ENCODE results near the gene ZNF488. TPM values are rescaled to one million over a fixed set of nuclear protein-coding genes. Genes with fewer than 3 reads are reported as not detected.

The ZNF488 gene
- total RNA-seq, 1 donor: not detected

DNA sequence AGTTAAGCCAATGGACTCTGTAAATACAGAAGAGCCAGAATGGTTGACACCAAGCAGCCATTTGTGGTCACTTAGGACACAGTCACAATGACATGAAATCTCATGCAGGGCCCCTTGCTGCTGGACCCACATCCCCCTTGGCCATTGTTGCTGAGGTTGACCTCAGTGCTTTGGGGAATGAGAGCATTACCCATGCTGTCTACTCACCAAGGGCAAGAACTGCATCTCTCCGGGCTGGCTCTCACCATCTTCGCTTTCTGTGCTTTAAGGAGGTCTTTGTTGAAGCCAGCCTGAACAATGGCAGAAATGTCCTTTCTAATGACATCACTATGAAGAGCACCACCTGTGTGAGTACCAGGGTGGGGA lies 30.1 kb upstream of the ZNF488 start:
- Histone ChIP-seq H3K27me3 (ENCODE audit: insufficient read depth, low read length) (no peaks in the 10 kb centered on the region), H3K4me1 (ENCODE audit: insufficient read depth, low read length) (no peaks in the 10 kb centered on the region), H3K4me3 (ENCODE audit: low read length) (no peak overlapping the region), H3K9me3 (ENCODE audit: low read depth, low read length) (no peaks in the 10 kb centered on the region)

DNA sequence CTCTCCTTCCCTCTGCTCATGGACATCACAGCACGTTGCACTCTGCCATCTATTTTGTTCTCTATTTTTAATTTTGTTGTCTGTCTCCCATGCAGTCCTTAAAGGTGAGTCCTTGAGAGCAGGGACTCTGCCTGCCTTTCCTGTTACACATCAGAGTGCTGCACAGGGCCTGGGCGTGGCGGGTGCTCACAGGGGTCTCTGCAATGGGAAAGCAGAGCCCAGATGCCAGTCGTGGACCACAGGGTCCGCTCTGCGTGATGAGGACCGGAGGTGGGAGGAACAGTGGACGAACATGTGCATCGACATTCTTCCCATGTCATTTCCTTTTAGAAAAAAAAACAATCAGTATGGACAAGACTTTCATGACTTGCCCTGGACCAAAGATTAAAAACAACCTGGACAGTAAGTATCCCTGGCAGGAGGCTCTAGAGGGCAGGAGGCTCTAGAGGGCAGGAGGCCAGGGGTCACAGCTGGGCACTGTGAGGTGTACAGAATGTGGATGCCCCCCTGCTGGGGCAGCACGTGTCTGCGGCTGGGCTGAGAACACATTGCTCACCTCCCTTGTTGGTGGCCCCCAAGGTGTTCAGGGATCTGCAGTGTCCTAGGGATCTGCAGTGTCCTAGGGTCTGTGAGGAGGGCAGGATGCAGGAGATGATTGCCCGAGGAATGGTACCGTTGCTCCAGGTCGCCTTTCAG lies 29.6 kb upstream of the ZNF488 start:
- Histone ChIP-seq H3K4me3 (ENCODE audit: low read length) (no peak overlapping the region), H3K9me3 (ENCODE audit: low read depth, low read length) (no peaks in the 10 kb centered on the region), H3K27me3 (ENCODE audit: insufficient read depth, low read length) (no peaks in the 10 kb centered on the region), H3K4me1 (ENCODE audit: insufficient read depth, low read length) (peaks cover under 1% of the 10 kb centered on the region)

DNA sequence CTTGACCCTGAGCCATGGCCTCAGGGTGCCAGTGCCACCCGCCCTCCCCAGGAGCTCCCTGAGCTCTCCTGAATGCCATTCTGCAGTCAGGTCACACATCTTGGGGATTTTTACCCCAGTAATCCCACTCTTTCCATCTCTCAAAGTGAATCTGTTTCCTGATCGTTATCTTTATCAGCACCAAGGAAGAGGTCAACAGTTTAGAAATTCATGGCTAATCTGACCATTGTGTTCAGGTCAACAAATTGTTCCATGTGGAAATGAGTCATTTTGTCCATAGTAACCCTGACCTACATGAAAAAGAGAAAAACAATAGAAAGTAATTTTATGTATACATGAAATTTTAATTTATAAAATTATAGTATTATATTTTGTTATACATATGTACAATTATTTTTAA lies 28.8 kb upstream of the ZNF488 start:
- Histone ChIP-seq H3K27me3 (ENCODE audit: insufficient read depth, low read length) (no peaks in the 10 kb centered on the region), H3K4me3 (ENCODE audit: low read length) (no peak overlapping the region), H3K4me1 (ENCODE audit: insufficient read depth, low read length) (peaks cover 3% of the 10 kb centered on the region), H3K9me3 (ENCODE audit: low read depth, low read length) (no peaks in the 10 kb centered on the region)

DNA sequence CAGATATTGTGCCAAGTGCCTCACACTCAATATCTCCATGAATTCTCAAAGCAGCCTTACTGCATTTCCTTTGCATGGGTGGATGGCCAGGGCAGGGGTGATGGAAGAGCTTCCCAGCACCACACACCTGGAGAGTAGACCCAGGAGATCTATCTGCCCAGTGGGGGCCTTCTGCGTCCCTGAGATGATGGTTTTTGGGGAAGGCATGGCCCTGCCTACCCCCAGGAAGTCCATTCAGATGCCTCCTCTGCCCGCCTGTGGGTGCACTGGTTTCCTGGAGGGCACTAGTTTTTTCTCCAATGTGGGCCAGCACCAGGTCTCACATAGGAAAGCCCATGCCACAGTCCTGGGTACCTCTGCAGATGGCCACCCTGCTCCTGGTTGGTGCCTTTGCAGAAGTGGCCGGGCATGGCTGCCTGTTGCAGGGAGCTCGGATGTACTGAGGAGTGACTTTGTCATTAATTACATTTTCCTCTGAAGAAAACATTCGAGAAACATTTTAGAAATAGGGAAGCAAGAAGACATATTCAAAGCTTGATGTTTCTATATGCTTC lies 28.2 kb upstream of the ZNF488 start:
- no peaks in the 10 kb centered on the region for H3K9me3 ChIP-seq (ENCODE audit: low read depth, low read length)
- peaks cover 3% of the 10 kb centered on the region for H3K4me1 ChIP-seq (ENCODE audit: insufficient read depth, low read length)
- H3K27me3 ChIP-seq (ENCODE audit: insufficient read depth, low read length): no peaks in the 10 kb centered on the region
- no peak overlapping the region for H3K4me3 ChIP-seq (ENCODE audit: low read length)

GRCh38 chr10:47410862-47411261 lies 26.8 kb upstream of the ZNF488 start:
- Histone ChIP-seq H3K9me3 (ENCODE audit: low read depth, low read length) (no peaks in the 10 kb centered on the region), H3K27me3 (ENCODE audit: insufficient read depth, low read length) (no peaks in the 10 kb centered on the region), H3K4me1 (ENCODE audit: insufficient read depth, low read length) (peaks cover 3% of the 10 kb centered on the region), H3K4me3 (ENCODE audit: low read length) (no peak overlapping the region)

DNA sequence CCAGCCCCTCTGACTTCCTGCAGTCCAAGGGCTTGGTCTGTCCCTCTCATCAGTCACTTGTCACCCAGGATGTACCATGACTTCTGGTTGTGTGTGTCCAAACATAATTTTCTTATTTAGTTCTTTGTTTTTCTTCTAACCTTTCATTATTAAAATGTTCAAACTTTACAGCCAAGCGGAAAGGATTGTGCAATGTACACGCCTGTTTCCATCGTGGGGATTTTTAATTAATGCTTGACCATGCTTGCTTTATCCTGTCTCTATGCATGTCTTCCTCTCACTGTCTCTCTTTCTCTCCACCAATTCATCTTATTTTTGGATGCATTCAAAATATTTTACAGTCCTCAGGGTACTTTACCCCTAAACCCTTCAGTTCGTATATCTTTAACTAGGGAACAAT lies 26.2 kb upstream of the ZNF488 start:
- Histone ChIP-seq H3K9me3 (ENCODE audit: low read depth, low read length) (no peaks in the 10 kb centered on the region), H3K4me1 (ENCODE audit: insufficient read depth, low read length) (peaks cover 3% of the 10 kb centered on the region), H3K27me3 (ENCODE audit: insufficient read depth, low read length) (no peaks in the 10 kb centered on the region), H3K4me3 (ENCODE audit: low read length) (no peak overlapping the region)

DNA sequence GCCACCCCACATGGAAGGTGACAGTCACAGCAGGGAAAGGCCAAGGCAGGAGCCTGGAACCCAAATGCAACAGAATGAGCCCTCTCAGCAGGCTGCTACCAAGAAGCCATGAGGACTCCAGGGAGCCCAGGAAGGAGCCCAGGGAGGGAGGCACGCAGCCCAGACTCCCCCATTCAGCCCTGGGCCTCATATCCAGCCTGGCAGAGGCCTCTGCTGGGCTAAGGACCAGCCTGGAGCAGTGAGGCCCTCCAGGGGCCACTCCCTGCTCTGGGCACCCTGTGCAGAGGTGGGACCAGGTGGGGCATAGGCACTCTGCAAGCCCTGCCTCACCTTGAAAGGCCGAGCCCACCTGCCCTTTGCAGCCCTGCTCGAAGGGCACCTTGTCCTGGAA lies 25.8 kb upstream of the ZNF488 start:
- Histone ChIP-seq H3K9me3 (ENCODE audit: low read depth, low read length) (no peaks in the 10 kb centered on the region), H3K27me3 (ENCODE audit: insufficient read depth, low read length) (no peaks in the 10 kb centered on the region), H3K4me3 (ENCODE audit: low read length) (no peak overlapping the region), H3K4me1 (ENCODE audit: insufficient read depth, low read length) (peaks cover 3% of the 10 kb centered on the region)

DNA sequence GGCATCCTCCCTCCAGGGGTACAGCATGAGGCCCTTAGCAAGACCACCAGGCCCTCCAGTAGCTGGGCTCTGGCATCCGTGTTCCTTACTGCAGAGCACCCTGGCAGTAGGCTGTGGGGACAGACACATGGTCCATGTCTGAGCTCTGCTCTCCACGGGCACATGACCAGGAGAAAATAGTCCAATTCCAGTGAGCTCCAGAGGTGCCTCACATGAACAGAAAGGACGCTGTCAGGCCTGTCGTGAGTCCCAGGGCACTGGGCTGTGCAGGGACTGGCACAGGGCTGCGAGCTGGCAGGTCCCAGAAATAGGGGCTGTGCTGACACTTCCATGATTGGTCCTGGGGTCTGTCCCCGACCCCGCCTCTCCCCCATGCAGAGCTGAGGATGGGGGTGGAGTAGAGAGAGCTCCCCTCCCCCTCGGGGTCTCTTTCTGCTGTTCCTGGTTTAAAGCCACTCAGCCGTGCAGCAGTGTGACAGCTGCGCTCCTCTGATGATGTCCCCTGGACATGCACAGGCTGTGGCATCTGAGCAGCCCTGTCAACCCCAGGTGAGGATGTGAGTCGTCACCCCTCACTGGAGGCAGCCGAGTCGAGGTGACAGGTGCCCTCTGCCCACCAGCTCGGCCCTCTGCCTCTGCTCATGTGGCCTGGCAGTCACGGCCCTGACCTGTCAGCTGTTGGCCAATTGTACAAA lies 25.2 kb upstream of the ZNF488 start:
- H3K27me3 ChIP-seq (ENCODE audit: insufficient read depth, low read length): no peaks in the 10 kb centered on the region
- H3K9me3 ChIP-seq (ENCODE audit: low read depth, low read length): no peaks in the 10 kb centered on the region
- no peak overlapping the region for H3K4me3 ChIP-seq (ENCODE audit: low read length)
- peaks cover 3% of the 10 kb centered on the region for H3K4me1 ChIP-seq (ENCODE audit: insufficient read depth, low read length)

DNA sequence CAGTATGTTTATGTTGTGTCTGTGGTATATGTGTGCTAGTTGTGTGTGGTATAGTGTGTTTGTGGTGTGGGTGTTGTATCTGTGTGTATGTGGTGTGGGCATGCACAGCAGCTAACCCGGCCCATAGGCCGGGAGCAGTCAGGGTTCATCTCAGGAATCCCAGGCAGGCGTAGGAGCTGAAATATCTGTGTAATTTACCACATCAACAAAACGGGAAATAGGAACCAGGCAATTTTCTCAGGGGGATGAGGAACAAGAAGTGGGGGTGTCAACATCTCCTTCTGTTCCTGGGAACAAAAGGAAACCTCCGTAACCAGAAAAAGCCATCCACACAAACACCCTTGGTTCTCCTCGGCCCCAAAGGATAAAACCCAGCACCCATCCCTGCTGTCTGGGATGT lies 24.5 kb upstream of the ZNF488 start:
- no peak overlapping the region for H3K4me3 ChIP-seq (ENCODE audit: low read length)
- H3K9me3 ChIP-seq (ENCODE audit: low read depth, low read length): no peaks in the 10 kb centered on the region
- peaks cover 3% of the 10 kb centered on the region for H3K4me1 ChIP-seq (ENCODE audit: insufficient read depth, low read length)
- H3K27me3 ChIP-seq (ENCODE audit: insufficient read depth, low read length): no peaks in the 10 kb centered on the region

- H3K9me3 ChIP-seq (ENCODE audit: low read depth, low read length): no peaks in the 10 kb centered on the region
- no peaks in the 10 kb centered on the region for H3K27me3 ChIP-seq (ENCODE audit: insufficient read depth, low read length)
- peaks cover 3% of the 10 kb centered on the region for H3K4me1 ChIP-seq (ENCODE audit: insufficient read depth, low read length)
- no peak overlapping the region for H3K4me3 ChIP-seq (ENCODE audit: low read length)
Measured at GRCh38 chr10:47406870-47407691, 23.0 kb upstream of the ZNF488 start.

DNA sequence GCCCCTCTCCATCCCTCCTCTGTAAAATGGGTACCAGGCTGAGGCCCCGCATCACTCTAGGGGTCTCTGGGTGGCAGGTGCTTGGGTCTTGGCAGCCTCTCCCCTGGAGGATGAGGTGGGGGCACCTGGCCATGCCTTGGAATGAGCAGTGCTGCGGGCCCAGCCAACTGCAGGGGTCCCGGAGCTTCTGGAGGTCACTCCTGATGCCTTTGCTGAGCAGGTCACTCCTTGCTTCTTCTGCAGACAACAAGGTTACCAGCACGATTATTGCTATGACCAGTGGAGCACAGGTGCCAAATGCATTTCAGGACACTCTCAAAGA lies 22.4 kb upstream of the ZNF488 start:
- H3K27me3 ChIP-seq (ENCODE audit: insufficient read depth, low read length): no peaks in the 10 kb centered on the region
- peaks cover 3% of the 10 kb centered on the region for H3K4me1 ChIP-seq (ENCODE audit: insufficient read depth, low read length)
- no peak overlapping the region for H3K4me3 ChIP-seq (ENCODE audit: low read length)
- H3K9me3 ChIP-seq (ENCODE audit: low read depth, low read length): no peaks in the 10 kb centered on the region

GRCh38 chr10:47405857-47406547 lies 21.9 kb upstream of the ZNF488 start:
- no peaks in the 10 kb centered on the region for H3K9me3 ChIP-seq (ENCODE audit: low read depth, low read length)
- H3K4me3 ChIP-seq (ENCODE audit: low read length): no peak overlapping the region
- H3K4me1 ChIP-seq (ENCODE audit: insufficient read depth, low read length): peaks cover 3% of the 10 kb centered on the region
- H3K27me3 ChIP-seq (ENCODE audit: insufficient read depth, low read length): no peaks in the 10 kb centered on the region

- Histone ChIP-seq H3K4me1 (ENCODE audit: insufficient read depth, low read length) (peaks cover 3% of the 10 kb centered on the region), H3K9me3 (ENCODE audit: low read depth, low read length) (no peaks in the 10 kb centered on the region), H3K4me3 (ENCODE audit: low read length) (no peak overlapping the region), H3K27me3 (ENCODE audit: insufficient read depth, low read length) (no peaks in the 10 kb centered on the region)
Measured at GRCh38 chr10:47404937-47405336, 20.8 kb upstream of the ZNF488 start.

GRCh38 chr10:47404446-47404845 lies 20.4 kb upstream of the ZNF488 start:
- H3K4me1 ChIP-seq (ENCODE audit: insufficient read depth, low read length): peaks cover 3% of the 10 kb centered on the region
- H3K4me3 ChIP-seq (ENCODE audit: low read length): no peak overlapping the region
- H3K27me3 ChIP-seq (ENCODE audit: insufficient read depth, low read length): no peaks in the 10 kb centered on the region
- H3K9me3 ChIP-seq (ENCODE audit: low read depth, low read length): no peaks in the 10 kb centered on the region
